Osteoblast (primary cell): ENCODE results near the gene POLE2. TPM values are rescaled to one million over a fixed set of nuclear protein-coding genes. Genes with fewer than 3 reads are reported as not detected.
A peak's percentile ranks its signal among the peaks of the same experiment; 100 is the strongest.
"Not testable (repeated sequence)": the region's sequence is repeated elsewhere in the genome, so short reads cannot be mapped to it uniquely, and the experiment has no call there.

Experiments used
- DNase-seq: peaks from one replicate; pipeline ENCODE4 v3.0.0; 2011; ENCODE audit warnings: low spot score, mixed read lengths; ENCODE audit not compliant: insufficient read length; ENCODE audit errors: missing footprints
- H2AFZ ChIP-seq: 2 replicates; pipeline ENCODE4 v1.6.0; 2011; ENCODE audit warnings: mild to moderate bottlenecking, low read length
- H3K27ac ChIP-seq: 2 replicates; pipeline ENCODE4 v1.5.1; 2011; ENCODE audit warnings: mild to moderate bottlenecking, low read depth, low read length, moderate library complexity
- H3K27me3 ChIP-seq: 2 replicates; pipeline ENCODE4 v1.6.0; 2012; ENCODE audit warnings: mild to moderate bottlenecking, control low read depth, inconsistent platforms, low read length, moderate library complexity; ENCODE audit not compliant: insufficient read depth
- H3K36me3 ChIP-seq: 2 replicates; pipeline ENCODE4 v1.5.1; 2011; ENCODE audit warnings: mild to moderate bottlenecking, low read length, control low read depth, moderate library complexity; ENCODE audit not compliant: insufficient read depth
- H3K4me1 ChIP-seq: 2 replicates; pipeline ENCODE4 v1.5.1; 2011; ENCODE audit warnings: mild to moderate bottlenecking, low read length, control low read depth, moderate library complexity; ENCODE audit not compliant: insufficient read depth
- H3K4me2 ChIP-seq: 2 replicates; pipeline ENCODE4 v1.6.0; 2011; ENCODE audit warnings: mild to moderate bottlenecking, low read length; ENCODE audit not compliant: insufficient read depth
- H3K4me3 ChIP-seq: fragments of 200-600 bp; sonication (generic); 3 replicates; pipeline ENCODE4 v1.5.1; 2012; ENCODE audit warnings: mild to moderate bottlenecking, low read length, inconsistent platforms; ENCODE audit not compliant: insufficient read depth
- H3K79me2 ChIP-seq: 2 replicates; pipeline ENCODE4 v1.6.0; 2012; ENCODE audit warnings: mild to moderate bottlenecking, low read length, control low read depth, inconsistent platforms; ENCODE audit not compliant: insufficient read depth
- H3K9me3 ChIP-seq: 2 replicates; pipeline ENCODE4 v1.5.1; 2011; ENCODE audit warnings: low read depth, low read length, control low read depth
- H4K20me1 ChIP-seq: 2 replicates; pipeline ENCODE4 v1.6.0; 2012; ENCODE audit warnings: mild to moderate bottlenecking, low read length, control low read depth; ENCODE audit not compliant: insufficient read depth
- total RNA-seq: library from RNA; depleted of rRNA; stranded (reverse); fragments of >200 nt; gene quantifications from 2 replicates; pipeline ENCODE4 v1.2.3, GENCODE V29; 2012
- TF ChIP-seq, protein P1 (sequence below): IDR thresholded peaks from 2 replicates; pipeline ENCODE4 v1.5.1; 2011; ENCODE audit warnings: mild to moderate bottlenecking, low read depth, low read length, moderate library complexity; ENCODE audit errors: extremely low read depth

Gene POLE2
- total RNA-seq, 1 donor, result 6.2 TPM

DNA sequence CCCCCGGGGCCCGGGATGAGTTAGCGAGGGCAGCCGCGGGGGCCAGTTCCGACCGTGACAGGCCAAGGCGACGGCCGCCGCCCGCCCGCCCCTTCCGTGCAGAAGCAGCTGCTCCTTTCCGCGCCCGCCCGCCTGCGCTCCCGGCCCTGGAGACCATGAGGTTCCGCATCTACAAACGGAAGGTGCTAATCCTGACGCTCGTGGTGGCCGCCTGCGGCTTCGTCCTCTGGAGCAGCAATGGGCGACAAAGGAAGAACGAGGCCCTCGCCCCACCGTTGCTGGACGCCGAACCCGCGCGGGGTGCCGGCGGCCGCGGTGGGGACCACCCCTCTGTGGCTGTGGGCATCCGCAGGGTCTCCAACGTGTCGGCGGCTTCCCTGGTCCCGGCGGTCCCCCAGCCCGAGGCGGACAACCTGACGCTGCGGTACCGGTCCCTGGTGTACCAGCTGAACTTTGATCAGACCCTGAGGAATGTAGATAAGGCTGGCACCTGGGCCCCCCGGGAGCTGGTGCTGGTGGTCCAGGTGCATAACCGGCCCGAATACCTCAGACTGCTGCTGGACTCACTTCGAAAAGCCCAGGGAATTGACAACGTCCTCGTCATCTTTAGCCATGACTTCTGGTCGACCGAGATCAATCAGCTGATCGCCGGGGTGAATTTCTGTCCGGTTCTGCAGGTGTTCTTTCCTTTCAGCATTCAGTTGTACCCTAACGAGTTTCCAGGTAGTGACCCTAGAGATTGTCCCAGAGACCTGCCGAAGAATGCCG, 66.7 kb downstream of the POLE2 start:
- no peaks in the 10 kb centered on the region for H3K27me3 ChIP-seq
- no peak for DNase-seq
- H2AFZ ChIP-seq, result peak overlapping the region; percentile 91
- H3K4me1 ChIP-seq, result peaks cover 53% of the 10 kb centered on the region
- peaks cover 62% of the 10 kb centered on the region for H3K79me2 ChIP-seq
- peak overlapping the region; percentile 92 for H3K4me2 ChIP-seq
- peaks cover 18% of the 10 kb centered on the region for H3K36me3 ChIP-seq
- peak overlapping the region; percentile 96 for H3K4me3 ChIP-seq
- H3K9me3 ChIP-seq, result no peaks in the 10 kb centered on the region
- TF ChIP-seq, protein P1, sequence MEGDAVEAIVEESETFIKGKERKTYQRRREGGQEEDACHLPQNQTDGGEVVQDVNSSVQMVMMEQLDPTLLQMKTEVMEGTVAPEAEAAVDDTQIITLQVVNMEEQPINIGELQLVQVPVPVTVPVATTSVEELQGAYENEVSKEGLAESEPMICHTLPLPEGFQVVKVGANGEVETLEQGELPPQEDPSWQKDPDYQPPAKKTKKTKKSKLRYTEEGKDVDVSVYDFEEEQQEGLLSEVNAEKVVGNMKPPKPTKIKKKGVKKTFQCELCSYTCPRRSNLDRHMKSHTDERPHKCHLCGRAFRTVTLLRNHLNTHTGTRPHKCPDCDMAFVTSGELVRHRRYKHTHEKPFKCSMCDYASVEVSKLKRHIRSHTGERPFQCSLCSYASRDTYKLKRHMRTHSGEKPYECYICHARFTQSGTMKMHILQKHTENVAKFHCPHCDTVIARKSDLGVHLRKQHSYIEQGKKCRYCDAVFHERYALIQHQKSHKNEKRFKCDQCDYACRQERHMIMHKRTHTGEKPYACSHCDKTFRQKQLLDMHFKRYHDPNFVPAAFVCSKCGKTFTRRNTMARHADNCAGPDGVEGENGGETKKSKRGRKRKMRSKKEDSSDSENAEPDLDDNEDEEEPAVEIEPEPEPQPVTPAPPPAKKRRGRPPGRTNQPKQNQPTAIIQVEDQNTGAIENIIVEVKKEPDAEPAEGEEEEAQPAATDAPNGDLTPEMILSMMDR, result no peak
- H3K27ac ChIP-seq, result peak overlapping the region; percentile 98
- peaks cover 29% of the 10 kb centered on the region for H4K20me1 ChIP-seq

DNA sequence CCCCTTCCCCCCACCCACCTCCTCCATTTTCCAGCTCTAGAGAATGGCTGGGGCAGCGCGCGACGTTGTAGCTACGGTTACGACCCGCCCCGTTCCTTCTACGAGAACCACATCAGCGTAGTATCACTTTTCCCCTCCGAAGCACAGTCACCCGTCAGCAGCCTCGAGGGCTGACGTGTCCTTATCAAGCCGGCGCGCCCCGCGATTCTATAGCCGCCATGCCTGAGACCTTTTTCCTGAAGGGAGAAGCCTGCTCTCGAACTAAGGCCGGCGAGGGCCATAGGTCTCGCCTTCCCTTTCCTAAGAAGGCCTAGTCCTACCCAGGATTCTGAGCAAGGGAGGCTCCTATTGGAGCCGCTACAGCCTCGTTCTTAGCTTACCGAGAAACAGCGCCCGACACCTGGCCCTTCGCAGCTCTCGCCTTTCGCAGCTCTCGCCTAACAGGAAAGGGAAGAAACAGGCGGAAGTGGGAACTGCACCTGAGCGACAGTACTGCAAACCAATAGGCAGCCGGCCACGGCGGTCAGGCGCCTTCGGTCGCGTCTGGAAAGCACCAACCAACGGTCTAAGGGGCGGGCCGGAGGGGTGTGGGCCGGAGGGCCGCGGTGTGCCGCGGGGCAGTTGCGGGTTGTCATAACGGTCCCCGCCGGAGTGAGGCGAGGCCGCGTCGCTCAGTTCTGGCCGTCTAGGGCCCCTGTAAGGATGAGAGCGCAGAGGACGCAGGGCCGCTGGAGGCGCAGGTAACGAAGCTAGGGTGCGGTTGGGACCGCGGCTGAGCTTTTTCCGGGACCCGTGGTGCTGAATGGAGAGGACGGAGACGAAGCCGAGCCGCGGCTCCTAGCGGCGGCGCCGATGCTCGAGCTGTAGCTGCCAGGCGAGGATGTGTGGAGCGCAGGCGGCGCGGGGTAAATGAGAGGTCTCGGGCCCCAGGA, 67.6 kb downstream of the POLE2 start, which contains the start of the genes MGAT2 and RPL36AL:
TSS of gene MGAT2 (plus strand) at position 618 of the 932 bp plus-strand sequence. CDS start 470 bp downstream, outside the sequence.
TSS of gene RPL36AL (minus strand) at position 445 of the 932 bp plus-strand sequence. CDS start 1,522 bp downstream, outside the sequence.
- Histone ChIP-seq H4K20me1 (peaks cover 29% of the 10 kb centered on the region), H3K79me2 (peaks cover 61% of the 10 kb centered on the region)

DNA sequence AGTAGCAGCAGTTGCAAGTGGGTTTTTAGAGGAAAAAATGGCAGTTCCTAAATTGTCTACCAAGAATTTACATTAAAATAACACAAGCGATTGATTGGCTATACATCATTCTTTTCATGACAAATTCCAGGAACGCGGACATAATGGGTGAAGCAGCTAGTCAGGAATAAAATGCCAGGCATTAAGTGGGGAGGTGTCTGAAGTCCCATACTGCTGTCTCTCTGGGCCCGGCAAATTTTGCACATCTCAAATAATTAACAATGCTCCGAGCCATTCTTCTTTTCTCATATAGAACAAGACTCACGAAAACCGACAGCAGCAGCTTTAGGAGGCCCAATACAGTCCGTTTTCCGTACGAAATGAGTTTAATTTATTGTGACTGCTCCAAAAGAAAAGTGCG, 68.3 kb downstream of the POLE2 start:
- Histone ChIP-seq H2AFZ (peak overlapping the region; percentile 96), H3K4me1 (peaks cover 53% of the 10 kb centered on the region), H3K4me3 (peak overlapping the region; percentile 96), H3K4me2 (peak overlapping the region; percentile 92), H3K36me3 (peaks cover 23% of the 10 kb centered on the region), H3K79me2 (peaks cover 61% of the 10 kb centered on the region), H4K20me1 (peaks cover 29% of the 10 kb centered on the region), H3K27ac (peak overlapping the region; percentile 98), H3K27me3 (no peaks in the 10 kb centered on the region), H3K9me3 (no peaks in the 10 kb centered on the region)
- no peak for DNase-seq
- TF ChIP-seq, protein P1, result no peak

More for the DNA sequence above, 67.6 kb downstream of the POLE2 start, which contains the start of the genes MGAT2 and RPL36AL:
- TF ChIP-seq, protein P1, result peak; percentile 17
- peak within 1 kb of the TSS; percentile 92 for H3K4me2 ChIP-seq
- H3K9me3 ChIP-seq, result no peaks in the 10 kb centered on the region
- H3K4me3 ChIP-seq, result peak within 1 kb of the TSS; percentile 96
- H3K4me1 ChIP-seq, result peaks cover 53% of the 10 kb centered on the region
- peak within 1 kb of the TSS; percentile 96 for H2AFZ ChIP-seq
- peaks cover 23% of the 10 kb centered on the region for H3K36me3 ChIP-seq
- peak within 1 kb of the TSS; percentile 98 for H3K27ac ChIP-seq
- peak; percentile 99 for DNase-seq
- H3K27me3 ChIP-seq, result no peaks in the 10 kb centered on the region

DNA sequence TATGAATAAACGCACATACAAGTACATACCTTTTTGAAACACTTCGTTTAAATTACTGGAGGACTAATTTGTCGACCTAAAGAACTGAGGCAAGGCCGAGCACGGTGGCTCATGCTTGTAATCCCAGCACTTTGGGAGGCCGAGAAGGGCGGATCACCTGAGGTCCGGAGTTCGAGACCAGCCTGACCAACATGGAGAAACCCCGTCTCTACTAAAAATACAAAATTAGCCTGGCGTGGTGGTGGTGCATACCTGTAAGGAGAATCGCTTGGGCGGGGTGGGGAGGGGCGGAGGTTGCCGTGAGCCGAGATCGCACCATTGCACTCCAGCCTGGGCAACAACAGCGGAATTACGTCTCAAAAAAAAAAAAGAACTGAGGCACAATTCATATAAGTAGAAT, 68.7 kb downstream of the POLE2 start:
- Histone ChIP-seq H3K36me3 (peaks cover 23% of the 10 kb centered on the region), H3K79me2 (peaks cover 61% of the 10 kb centered on the region), H4K20me1 (peaks cover 29% of the 10 kb centered on the region), H3K27ac (peak overlapping the region; percentile 98), H3K4me1 (peaks cover 53% of the 10 kb centered on the region), H3K4me2 (peak overlapping the region; percentile 92), H3K4me3 (peak overlapping the region; percentile 96)
- H2AFZ ChIP-seq, H3K27me3 ChIP-seq, H3K9me3 ChIP-seq, DNase-seq: not testable (repeated sequence)
